Measurements from ENCODE around the gene DDB1.

The DDB1 gene

GRCh38 chr11:61335355-61335710 is 2.4 kb upstream of the DDB1 start:
- no peak for DNase-seq (ENCODE audit: low read depth)
- no peak for TF ChIP-seq CTCF (IDR thresholded peaks at IDR 0.05; ENCODE audit: low read depth, low read length, missing control alignments)
- no peak overlapping the region for H3K4me3 ChIP-seq (ENCODE audit: low read depth, low read length)

DNA sequence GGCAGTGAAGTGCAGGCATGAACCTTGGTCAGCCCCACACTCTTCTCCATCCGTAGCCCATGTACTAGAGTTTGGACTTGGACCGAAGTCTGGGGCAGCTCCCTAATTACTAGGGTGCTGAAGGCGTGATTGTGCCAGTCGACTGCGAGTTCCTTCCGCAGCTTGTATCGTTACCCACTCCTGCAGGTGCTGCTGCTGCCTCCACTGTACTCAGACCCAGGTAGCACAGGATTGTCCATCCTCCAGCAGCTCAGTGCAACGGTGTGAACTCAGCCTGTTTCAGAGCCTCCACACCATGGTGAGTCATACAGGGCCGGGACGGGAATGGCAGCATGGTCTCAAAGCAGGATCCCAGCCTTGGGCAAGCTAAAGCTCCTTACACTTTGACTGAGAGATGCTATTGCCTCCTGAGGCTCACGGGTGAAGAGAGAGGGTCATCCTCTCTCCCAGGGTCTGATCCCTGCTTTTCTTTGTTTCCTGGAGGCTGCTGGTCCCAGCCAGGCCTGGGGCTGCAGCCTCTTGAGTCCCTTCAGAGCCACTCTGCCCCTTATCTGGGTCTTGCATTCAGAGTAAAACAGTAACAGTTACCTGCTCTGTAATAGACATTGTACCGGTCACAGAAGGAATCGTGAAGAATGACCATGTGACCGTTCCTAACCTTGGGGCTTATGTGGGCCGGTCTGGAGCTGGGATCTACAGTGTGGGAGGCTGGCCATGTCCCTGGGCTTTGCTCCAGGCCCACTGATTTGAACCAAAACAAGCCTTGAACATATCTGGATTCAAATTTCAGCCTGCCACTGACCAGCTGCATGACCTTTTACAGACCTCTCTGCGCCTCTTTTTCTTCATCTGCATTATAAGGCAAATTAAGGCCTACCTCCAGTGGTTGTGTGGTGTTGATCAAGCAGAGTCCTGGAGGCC is 1.8 kb upstream of the DDB1 start:
- TF ChIP-seq CTCF (IDR thresholded peaks at IDR 0.05; ENCODE audit: low read depth, low read length, missing control alignments), result no peak
- H3K4me3 ChIP-seq (ENCODE audit: low read depth, low read length), result no peak overlapping the region
- no peak for DNase-seq (ENCODE audit: low read depth)

GRCh38 chr11:61333550-61334433 is 887 bp upstream of the DDB1 start:
- TF ChIP-seq CTCF (IDR thresholded peaks at IDR 0.05; ENCODE audit: low read depth, low read length, missing control alignments), result no peak
- peak overlapping the region; percentile 72 for H3K4me3 ChIP-seq (ENCODE audit: low read depth, low read length)
- DNase-seq (ENCODE audit: low read depth), result no peak

- TF ChIP-seq CTCF (IDR thresholded peaks at IDR 0.05; ENCODE audit: low read depth, low read length, missing control alignments), result no peak
- H3K4me3 ChIP-seq (ENCODE audit: low read depth, low read length), result peak overlapping the region; percentile 72
Observed at GRCh38 chr11:61332281-61332796, 566 bp downstream of the DDB1 start.

DNA sequence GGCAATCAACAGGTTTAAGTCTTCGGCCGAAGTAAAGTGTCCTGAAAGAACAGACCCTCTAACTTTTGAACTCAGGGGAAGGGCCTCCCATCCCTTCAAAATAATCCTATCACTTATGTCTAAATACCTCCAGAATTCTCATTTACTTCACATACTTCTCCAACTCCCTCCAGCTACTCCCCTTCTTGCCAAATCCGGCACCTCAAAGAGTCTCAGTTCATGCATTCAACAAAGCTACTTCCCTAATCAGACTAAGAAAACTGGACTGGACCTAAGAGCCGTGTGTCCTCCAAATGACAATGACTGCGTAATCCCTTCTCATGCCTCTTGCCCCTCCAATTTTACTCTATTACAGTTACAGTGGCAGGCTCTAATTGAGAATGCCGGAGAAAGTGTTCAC is 1.3 kb downstream of the DDB1 start:
- DNase-seq (ENCODE audit: low read depth), result no peak

More at GRCh38 chr11:61332281-61332796, 566 bp downstream of the DDB1 start:
- DNase-seq (ENCODE audit: low read depth), result no peak

DNA sequence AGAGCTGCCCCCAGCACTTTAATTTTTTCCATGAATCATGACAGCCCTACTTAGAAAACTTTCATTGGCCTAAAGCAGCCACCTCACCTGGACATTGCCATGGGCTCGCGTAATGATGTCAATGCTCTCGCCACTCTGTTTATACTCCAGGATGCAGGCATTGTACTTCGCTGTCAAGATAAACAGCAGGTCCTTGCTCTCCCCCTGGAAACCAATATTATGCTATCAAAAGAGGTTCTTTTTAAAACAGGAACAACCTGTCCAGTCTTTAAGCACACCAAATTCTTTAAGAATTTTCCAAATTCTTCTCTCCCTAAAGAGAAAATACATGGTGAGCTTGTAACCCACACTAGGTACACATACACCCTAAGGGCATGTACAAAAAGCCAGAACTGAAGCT is 3.0 kb downstream of the DDB1 start:
- TF ChIP-seq CTCF (IDR thresholded peaks at IDR 0.05; ENCODE audit: low read depth, low read length, missing control alignments), result no peak
- H3K4me3 ChIP-seq (ENCODE audit: low read depth, low read length), result no peak overlapping the region
- no peak for DNase-seq (ENCODE audit: low read depth)

More for the DNA sequence above, 1.3 kb downstream of the DDB1 start:
- peak overlapping the region; percentile 72 for H3K4me3 ChIP-seq (ENCODE audit: low read depth, low read length)
- TF ChIP-seq CTCF (IDR thresholded peaks at IDR 0.05; ENCODE audit: low read depth, low read length, missing control alignments), result no peak

All from GM12864 (cell line).